ENCODE data around the gene FNBP1.

The FNBP1 gene

DNA sequence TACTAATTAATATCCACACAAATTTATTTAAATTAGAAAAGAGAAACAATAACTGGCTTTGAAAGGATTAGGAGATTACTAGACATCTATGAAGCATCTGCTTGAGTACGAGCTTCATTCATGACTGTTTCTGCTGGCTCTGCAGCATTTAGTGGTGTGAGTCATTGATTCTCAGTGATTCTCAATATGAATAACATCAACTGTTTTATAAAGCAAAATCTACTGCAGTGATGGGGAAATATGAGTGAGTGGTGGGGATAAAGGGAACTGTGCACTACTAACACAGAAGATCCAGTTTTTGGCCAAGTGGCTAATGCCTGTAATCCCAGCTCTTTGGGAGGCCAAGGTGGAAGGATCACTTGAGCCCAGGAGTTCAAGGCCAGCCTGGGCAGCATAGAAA, 8.4 kb downstream of the FNBP1 start:
- no peak for DNase-seq
- TF ChIP-seq, protein P1, sequence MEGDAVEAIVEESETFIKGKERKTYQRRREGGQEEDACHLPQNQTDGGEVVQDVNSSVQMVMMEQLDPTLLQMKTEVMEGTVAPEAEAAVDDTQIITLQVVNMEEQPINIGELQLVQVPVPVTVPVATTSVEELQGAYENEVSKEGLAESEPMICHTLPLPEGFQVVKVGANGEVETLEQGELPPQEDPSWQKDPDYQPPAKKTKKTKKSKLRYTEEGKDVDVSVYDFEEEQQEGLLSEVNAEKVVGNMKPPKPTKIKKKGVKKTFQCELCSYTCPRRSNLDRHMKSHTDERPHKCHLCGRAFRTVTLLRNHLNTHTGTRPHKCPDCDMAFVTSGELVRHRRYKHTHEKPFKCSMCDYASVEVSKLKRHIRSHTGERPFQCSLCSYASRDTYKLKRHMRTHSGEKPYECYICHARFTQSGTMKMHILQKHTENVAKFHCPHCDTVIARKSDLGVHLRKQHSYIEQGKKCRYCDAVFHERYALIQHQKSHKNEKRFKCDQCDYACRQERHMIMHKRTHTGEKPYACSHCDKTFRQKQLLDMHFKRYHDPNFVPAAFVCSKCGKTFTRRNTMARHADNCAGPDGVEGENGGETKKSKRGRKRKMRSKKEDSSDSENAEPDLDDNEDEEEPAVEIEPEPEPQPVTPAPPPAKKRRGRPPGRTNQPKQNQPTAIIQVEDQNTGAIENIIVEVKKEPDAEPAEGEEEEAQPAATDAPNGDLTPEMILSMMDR (IDR thresholded peaks at IDR 0.05; ENCODE audit: low read depth, low read length), result no peak
- Histone ChIP-seq H3K27me3 (no peaks in the 10 kb centered on the region), H3K4me1 (peaks cover 8% of the 10 kb centered on the region), H3K4me3 (ENCODE audit: low read depth, low read length) (no peak overlapping the region), H3K9me3 (no peaks in the 10 kb centered on the region), H3K36me3 (no peaks in the 10 kb centered on the region; the same call in 1 of the 2 replicates)

DNA sequence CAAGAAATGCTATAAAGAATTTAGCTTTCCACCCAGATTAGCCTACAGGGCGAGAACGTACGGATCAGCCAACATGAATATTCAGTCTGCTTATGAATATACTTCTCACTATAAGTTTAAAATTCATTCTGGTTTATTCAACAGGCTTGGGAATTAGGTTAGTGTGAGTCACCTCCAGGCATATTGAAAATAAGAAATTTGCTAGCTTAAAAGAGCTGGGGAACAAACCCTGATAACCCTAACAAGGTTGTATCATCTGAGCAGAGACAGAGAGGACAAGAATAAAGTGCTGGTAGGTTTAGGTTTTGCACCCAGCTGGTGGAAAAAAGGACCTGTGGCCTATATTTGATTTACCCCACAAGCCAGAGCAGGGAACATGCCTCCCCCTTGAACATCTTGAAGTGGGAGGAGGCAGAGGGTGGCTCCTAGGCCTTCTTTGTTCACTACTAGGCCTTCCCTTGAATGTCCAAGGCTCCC, 12.3 kb downstream of the FNBP1 start:
- Histone ChIP-seq H3K9me3 (no peaks in the 10 kb centered on the region), H3K4me3 (ENCODE audit: low read depth, low read length) (no peak overlapping the region), H3K36me3 (no peaks in the 10 kb centered on the region; the same call in 1 of the 2 replicates), H3K4me1 (peaks cover 10% of the 10 kb centered on the region), H3K27me3 (no peaks in the 10 kb centered on the region)
- TF ChIP-seq, protein P1 (IDR thresholded peaks at IDR 0.05; ENCODE audit: low read depth, low read length), result no peak
- DNase-seq, result no peak

DNA sequence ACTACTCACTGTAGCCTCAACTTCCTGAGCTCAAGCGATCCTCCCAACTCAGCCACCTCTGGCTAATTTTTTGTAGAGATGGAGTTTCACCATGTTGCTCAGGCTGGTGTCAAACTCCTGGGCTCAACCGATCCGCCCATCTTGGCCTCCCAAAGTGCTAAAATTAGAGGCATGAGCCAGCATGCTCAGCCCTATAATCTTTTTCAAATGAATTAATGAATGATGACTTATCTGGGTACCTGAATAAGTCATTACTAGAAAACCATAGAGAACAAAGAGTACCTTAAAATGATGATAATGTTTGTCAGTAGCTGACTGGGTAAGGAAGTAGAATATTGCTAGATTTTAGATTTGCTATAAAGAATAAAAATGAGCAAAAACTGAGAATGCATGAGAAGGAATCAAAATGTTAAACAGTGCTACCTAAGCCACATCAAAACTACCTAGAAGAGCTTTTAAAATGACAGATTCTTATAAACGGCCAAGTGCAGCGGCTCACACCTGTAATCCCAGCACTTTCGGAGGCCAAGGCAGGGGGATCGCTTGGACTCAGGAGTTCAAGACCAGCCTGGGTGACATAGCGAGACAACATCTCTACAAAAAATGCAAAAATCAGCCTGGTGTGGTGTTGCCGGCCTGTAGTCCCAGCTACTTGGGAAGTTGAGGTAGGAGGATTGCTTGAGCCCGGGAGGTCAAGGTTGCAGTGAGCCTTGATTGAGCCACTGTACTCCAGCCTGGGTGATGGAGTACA, 13.6 kb downstream of the FNBP1 start:
- H3K9me3 ChIP-seq, result no peaks in the 10 kb centered on the region
- H3K4me3 ChIP-seq (ENCODE audit: low read depth, low read length), result no peak overlapping the region
- no peaks in the 10 kb centered on the region for H3K27me3 ChIP-seq
- no peak for DNase-seq
- peaks cover 10% of the 10 kb centered on the region for H3K4me1 ChIP-seq
- TF ChIP-seq, protein P1 (IDR thresholded peaks at IDR 0.05; ENCODE audit: low read depth, low read length), result no peak
- no peaks in the 10 kb centered on the region for H3K36me3 ChIP-seq

DNA sequence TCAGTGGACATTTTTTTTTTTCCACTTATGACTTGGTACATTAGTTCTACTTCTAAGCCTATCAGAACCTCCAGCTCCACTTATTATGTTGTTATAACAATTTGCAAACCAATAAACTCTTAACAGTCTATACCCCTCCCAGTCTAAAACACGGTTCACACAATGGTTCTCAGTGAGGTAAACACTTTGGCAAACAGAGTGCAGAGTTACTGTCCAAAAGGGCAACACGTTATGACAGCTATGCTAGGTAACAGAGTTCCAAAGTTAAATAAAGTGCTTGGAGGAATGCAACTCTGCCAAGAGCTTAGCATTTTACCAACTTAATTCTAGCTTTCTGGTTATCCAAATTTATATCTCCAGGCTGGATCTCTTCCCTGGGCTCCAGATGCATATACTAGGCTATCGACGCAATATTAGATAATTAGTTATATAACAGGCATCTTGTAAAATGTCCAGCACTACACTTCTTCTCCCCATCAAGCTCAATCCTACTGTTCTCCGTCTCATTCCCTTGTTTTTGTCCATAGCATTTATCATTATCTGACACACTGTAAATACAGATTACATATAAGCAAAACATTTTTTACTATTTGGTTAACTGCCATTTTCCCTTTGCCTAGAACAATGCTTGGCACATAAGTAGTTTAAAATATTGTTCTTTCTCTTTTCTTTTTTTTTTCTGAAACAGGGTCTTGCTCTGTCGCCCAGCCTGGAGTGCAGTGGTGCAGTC, 14.3 kb downstream of the FNBP1 start:
- Histone ChIP-seq H3K4me3 (ENCODE audit: low read depth, low read length) (no peak overlapping the region), H3K9me3 (no peaks in the 10 kb centered on the region), H3K27me3 (no peaks in the 10 kb centered on the region), H3K36me3 (no peaks in the 10 kb centered on the region), H3K4me1 (peaks cover 10% of the 10 kb centered on the region)
- no peak for DNase-seq
- TF ChIP-seq, protein P1 (IDR thresholded peaks at IDR 0.05; ENCODE audit: low read depth, low read length), result no peak

DNA sequence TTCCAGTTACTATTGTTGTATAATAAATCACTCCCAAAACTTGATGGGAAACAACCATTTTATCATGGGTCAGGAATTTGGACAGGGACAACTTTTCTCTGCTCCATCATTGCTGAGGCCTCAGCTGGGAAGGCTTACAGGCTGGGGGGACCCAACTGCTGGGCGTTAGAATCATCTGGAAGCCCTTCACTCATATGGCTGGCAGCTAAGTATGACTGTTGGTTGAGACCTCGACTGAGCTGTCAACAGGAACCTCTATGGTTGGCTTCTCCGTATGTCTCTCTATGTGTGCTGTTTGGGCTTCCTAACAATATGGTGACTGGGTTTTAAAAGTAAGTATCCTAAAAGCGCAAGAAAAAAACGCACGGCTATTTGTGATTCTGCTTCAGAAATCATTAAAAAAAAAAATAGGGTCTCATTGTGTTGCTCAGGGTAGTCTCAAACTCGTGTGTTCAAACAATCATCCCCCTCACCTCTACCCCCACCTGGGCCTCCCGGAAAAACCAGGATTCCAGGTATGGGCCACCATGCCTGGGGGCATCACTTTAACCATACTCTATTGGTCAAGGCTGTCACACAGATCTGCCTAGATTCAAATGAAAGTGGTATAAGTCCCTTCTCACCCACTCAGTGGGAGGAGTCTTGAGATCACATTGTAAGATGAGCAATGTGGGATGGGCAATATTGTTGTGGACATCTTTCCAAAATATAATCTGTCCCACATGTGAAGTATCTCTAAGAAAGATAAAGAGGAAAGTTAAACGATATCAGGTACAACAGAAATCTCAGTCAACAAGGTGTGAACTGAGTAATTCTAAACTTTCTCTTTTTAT, 15.2 kb downstream of the FNBP1 start:
- Histone ChIP-seq H3K9me3 (no peaks in the 10 kb centered on the region), H3K36me3 (no peaks in the 10 kb centered on the region), H3K27me3 (no peaks in the 10 kb centered on the region), H3K4me3 (ENCODE audit: low read depth, low read length) (no peak overlapping the region), H3K4me1 (peaks cover 10% of the 10 kb centered on the region)
- DNase-seq, result no peak
- TF ChIP-seq, protein P1 (IDR thresholded peaks at IDR 0.05; ENCODE audit: low read depth, low read length), result no peak

Measured in BE2C (cell line).